Measurements from ENCODE around the gene USP37.

Gene USP37

GRCh38 chr2:218438596-218438995 is 129.6 kb downstream of the USP37 start:
- TF ChIP-seq POLR2A (IDR thresholded peaks at IDR 0.05; ENCODE audit: low read length) (no peak), GATA1 (IDR thresholded peaks at IDR 0.05; ENCODE audit: low read depth, low read length) (no peak)

GRCh38 chr2:218437969-218438368 is 130.2 kb downstream of the USP37 start:
- no peak for DNase-seq
- TF ChIP-seq POLR2A (IDR thresholded peaks at IDR 0.05; ENCODE audit: low read length) (no peak), GATA1 (IDR thresholded peaks at IDR 0.05; ENCODE audit: low read depth, low read length) (no peak)

More at GRCh38 chr2:218438596-218438995, 129.6 kb downstream of the USP37 start:
- DNase-seq = no peak

- no peak for DNase-seq
- TF ChIP-seq GATA1 (IDR thresholded peaks at IDR 0.05; ENCODE audit: low read depth, low read length) (no peak), POLR2A (IDR thresholded peaks at IDR 0.05; ENCODE audit: low read length) (no peak)
These were observed 131.2 kb downstream of the USP37 start for GRCh38 chr2:218436992-218437391.

GRCh38 chr2:218435003-218435982 is 132.9 kb downstream of the USP37 start:
- no peak for DNase-seq

GRCh38 chr2:218434456-218434855 is 133.7 kb downstream of the USP37 start:
- DNase-seq = no peak
- no peak for TF ChIP-seq POLR2A (IDR thresholded peaks at IDR 0.05; ENCODE audit: low read length)
- TF ChIP-seq GATA1 (IDR thresholded peaks at IDR 0.05; ENCODE audit: low read depth, low read length) = no peak

More at GRCh38 chr2:218435003-218435982, 132.9 kb downstream of the USP37 start:
- TF ChIP-seq GATA1 (IDR thresholded peaks at IDR 0.05; ENCODE audit: low read depth, low read length) (no peak), POLR2A (IDR thresholded peaks at IDR 0.05; ENCODE audit: low read length) (no peak)

GRCh38 chr2:218432676-218433365 is 135.3 kb downstream of the USP37 start:
- DNase-seq = no peak
- TF ChIP-seq GATA1 (IDR thresholded peaks at IDR 0.05; ENCODE audit: low read depth, low read length) = no peak
- TF ChIP-seq POLR2A (IDR thresholded peaks at IDR 0.05; ENCODE audit: low read length) = no peak

- no peak for DNase-seq
- no peak for TF ChIP-seq POLR2A (IDR thresholded peaks at IDR 0.05; ENCODE audit: low read length)
- TF ChIP-seq GATA1 (IDR thresholded peaks at IDR 0.05; ENCODE audit: low read depth, low read length) = no peak
These were observed 136.3 kb downstream of the USP37 start for GRCh38 chr2:218431878-218432277.

- TF ChIP-seq POLR2A (IDR thresholded peaks at IDR 0.05; ENCODE audit: low read length) = no peak
- TF ChIP-seq GATA1 (IDR thresholded peaks at IDR 0.05; ENCODE audit: low read depth, low read length) = no peak
- no peak for DNase-seq
These were observed 137.4 kb downstream of the USP37 start for GRCh38 chr2:218430721-218431120.

- DNase-seq = peak; percentile 36 to 46
- TF ChIP-seq GATA1 (IDR thresholded peaks at IDR 0.05; ENCODE audit: low read depth, low read length) (no peak), POLR2A (IDR thresholded peaks at IDR 0.05; ENCODE audit: low read length) (no peak)
These were observed 138.0 kb downstream of the USP37 start for GRCh38 chr2:218429911-218430692.

- no peak for DNase-seq
- no peak for TF ChIP-seq GATA1 (IDR thresholded peaks at IDR 0.05; ENCODE audit: low read depth, low read length)
- TF ChIP-seq POLR2A (IDR thresholded peaks at IDR 0.05; ENCODE audit: low read length) = no peak
These were observed 139.1 kb downstream of the USP37 start for GRCh38 chr2:218428846-218429558.

GRCh38 chr2:218427741-218428140 is 140.4 kb downstream of the USP37 start:
- DNase-seq = no peak
- TF ChIP-seq POLR2A (IDR thresholded peaks at IDR 0.05; ENCODE audit: low read length) = no peak

- DNase-seq = no peak
- TF ChIP-seq POLR2A (IDR thresholded peaks at IDR 0.05; ENCODE audit: low read length) (no peak), GATA1 (IDR thresholded peaks at IDR 0.05; ENCODE audit: low read depth, low read length) (no peak)
These were observed 142.6 kb downstream of the USP37 start for GRCh38 chr2:218425531-218425930.

GRCh38 chr2:218423584-218423983 is 144.6 kb downstream of the USP37 start:
- TF ChIP-seq GATA1 (IDR thresholded peaks at IDR 0.05; ENCODE audit: low read depth, low read length) (no peak), POLR2A (IDR thresholded peaks at IDR 0.05; ENCODE audit: low read length) (no peak)

More at GRCh38 chr2:218423584-218423983, 144.6 kb downstream of the USP37 start:
- DNase-seq = no peak

Measured in erythroblast (primary cell).